Neural progenitor cell (in vitro differentiated cells): ENCODE results near the gene SIM2. TPM values are rescaled to one million over a fixed set of nuclear protein-coding genes. Genes with fewer than 3 reads are reported as not detected.
"Not testable (repeated sequence)": the region's sequence is repeated elsewhere in the genome, so short reads cannot be mapped to it uniquely, and the experiment has no call there.

Experiments
- DNase-seq: peaks from one replicate; pipeline ENCODE4 v3.0.0-alpha.2; 2016; ENCODE audit warnings: low spot score
- H2AFZ ChIP-seq: fragments of 200-600 bp; sonication (generic); replicated peaks from 2 replicates; pipeline ENCODE4 v1.6.1; 2016; ENCODE audit warnings: antibody characterized with exemption
- H3F3A ChIP-seq: fragments of 200-600 bp; sonication (generic); 2 replicates; pipeline ENCODE4 v1.6.1; 2016; ENCODE audit warnings: antibody characterized with exemption, low read depth
- H3K27ac ChIP-seq: fragments of 200-600 bp; sonication (generic); 2 replicates; pipeline ENCODE4 v1.5.1; 2016; ENCODE audit warnings: mild to moderate bottlenecking
- H3K27me3 ChIP-seq: fragments of 200-600 bp; sonication (generic); 2 replicates; pipeline ENCODE4 v1.6.1; 2016; ENCODE audit warnings: mild to moderate bottlenecking, moderate library complexity
- H3K36me3 ChIP-seq: fragments of 200-600 bp; sonication (generic); 2 replicates; pipeline ENCODE4 v1.5.1; 2016
- H3K4me1 ChIP-seq: fragments of 200-600 bp; sonication (generic); 2 replicates; pipeline ENCODE4 v1.6.1; 2016; ENCODE audit warnings: mixed run types
- H3K4me2 ChIP-seq: fragments of 200-600 bp; sonication (generic); 2 replicates; pipeline ENCODE4 v1.6.1; 2016
- H3K4me3 ChIP-seq: fragments of 200-600 bp; sonication (generic); 2 replicates; pipeline ENCODE4 v1.5.1; 2016
- H3K79me2 ChIP-seq: fragments of 200-600 bp; sonication (generic); 2 replicates; pipeline ENCODE4 v1.6.1; 2016; ENCODE audit warnings: low read depth
- H3K9ac ChIP-seq: fragments of 200-600 bp; sonication (generic); 2 replicates; pipeline ENCODE4 v1.6.1; 2016
- H3K9me3 ChIP-seq: fragments of 200-600 bp; sonication (generic); 2 replicates; pipeline ENCODE4 v1.5.1; 2016; ENCODE audit warnings: low read depth
- H4K20me1 ChIP-seq: fragments of 200-600 bp; sonication (generic); 2 replicates; pipeline ENCODE4 v1.6.1; 2016; ENCODE audit warnings: low read depth
- H3K27ac Mint-ChIP-seq: 3 replicates; pipeline ENCODE4 v1.8.0; 2021; ENCODE audit warnings: mixed read lengths
- H3K27me3 Mint-ChIP-seq: 2 replicates; pipeline ENCODE4 v1.8.0; 2022; ENCODE audit warnings: low read depth, mild to moderate bottlenecking, inconsistent platforms, moderate library complexity, mixed read lengths; ENCODE audit not compliant: insufficient read depth
- H3K36me3 Mint-ChIP-seq: 3 replicates; pipeline ENCODE4 v1.8.0; 2021; ENCODE audit warnings: mixed read lengths
- H3K4me1 Mint-ChIP-seq: 3 replicates; pipeline ENCODE4 v1.8.0; 2021; ENCODE audit warnings: mixed read lengths
- H3K4me3 Mint-ChIP-seq: 3 replicates; pipeline ENCODE4 v1.8.0; 2021; ENCODE audit warnings: mild to moderate bottlenecking, moderate library complexity, mixed read lengths
- H3K9me3 Mint-ChIP-seq: 3 replicates; pipeline ENCODE4 v1.8.0; 2020; ENCODE audit warnings: mixed read lengths
- CTCF ChIP-seq: fragments of 200-600 bp; sonication (generic); IDR thresholded peaks from 2 replicates; pipeline ENCODE4 v1.5.1; 2017; ENCODE audit warnings: antibody characterized with exemption, mild to moderate bottlenecking
- EZH2 ChIP-seq: fragments of 200-600 bp; sonication (generic); IDR thresholded peaks from 2 replicates; pipeline ENCODE4 v1.6.1; 2017; ENCODE audit warnings: antibody characterized with exemption, mild to moderate bottlenecking, moderate library complexity
- EZH2phosphoT487 ChIP-seq: fragments of 200-600 bp; sonication (generic); IDR thresholded peaks from 2 replicates; pipeline ENCODE4 v1.6.1; 2017; ENCODE audit warnings: antibody characterized with exemption
- total RNA-seq: library from RNA; depleted of rRNA; stranded (reverse); fragments of >200 nt; gene quantifications from 2 replicates; pipeline ENCODE4 v1.2.3, GENCODE V29; 2015; ENCODE audit warnings: low replicate concordance

Gene SIM2
- total RNA-seq, 1 donor from 2014 or later: not detected

GRCh38 chr21:36656138-36656537 lies 42.8 kb upstream of the SIM2 start:
- Histone ChIP-seq H2AFZ (no peak overlapping the region), H3K4me2 (no peak overlapping the region), H3F3A (no peaks in the 10 kb centered on the region), H3K36me3 (no peaks in the 10 kb centered on the region), H3K79me2 (no peaks in the 10 kb centered on the region), H3K4me3 (no peak overlapping the region), H3K4me1 (no peaks in the 10 kb centered on the region), H3K9me3 (no peaks in the 10 kb centered on the region), H3K27ac (no peak overlapping the region), H3K27me3 (no peaks in the 10 kb centered on the region), H3K9ac (no peak overlapping the region), H4K20me1 (no peaks in the 10 kb centered on the region)
- Mint-ChIP-seq H3K4me1 (no peaks in the 10 kb centered on the region), H3K27ac (no peak overlapping the region), H3K27me3 (no peaks in the 10 kb centered on the region), H3K9me3 (no peaks in the 10 kb centered on the region), H3K36me3 (no peaks in the 10 kb centered on the region), H3K4me3 (no peak overlapping the region)
- no peak for DNase-seq
- no peak for TF ChIP-seq EZH2
- TF ChIP-seq EZH2phosphoT487: no peak
- TF ChIP-seq CTCF: no peak

- H4K20me1 ChIP-seq, H3K4me1 ChIP-seq, H3K36me3 Mint-ChIP-seq, H2AFZ ChIP-seq, H3K79me2 ChIP-seq, H3K36me3 ChIP-seq, H3K9me3 Mint-ChIP-seq, H3K4me1 Mint-ChIP-seq, H3K9me3 ChIP-seq, H3K27ac ChIP-seq, H3K4me2 ChIP-seq, H3K9ac ChIP-seq, DNase-seq, H3F3A ChIP-seq, H3K4me3 Mint-ChIP-seq, H3K27me3 ChIP-seq, H3K27me3 Mint-ChIP-seq, H3K27ac Mint-ChIP-seq, H3K4me3 ChIP-seq: not testable (repeated sequence)
These were observed 41.6 kb upstream of the SIM2 start for GRCh38 chr21:36657290-36657689.

GRCh38 chr21:36657999-36658398 lies 40.9 kb upstream of the SIM2 start:
- H3K79me2 ChIP-seq: no peaks in the 10 kb centered on the region
- H3K27ac ChIP-seq: no peak overlapping the region
- no peak overlapping the region for H3K4me3 ChIP-seq
- peaks cover 6% of the 10 kb centered on the region for H3K4me1 Mint-ChIP-seq
- no peaks in the 10 kb centered on the region for H3K27me3 Mint-ChIP-seq
- TF ChIP-seq CTCF (no peak), EZH2 (no peak), EZH2phosphoT487 (no peak)
- peaks cover 4% of the 10 kb centered on the region for H3F3A ChIP-seq
- H3K9me3 ChIP-seq: no peaks in the 10 kb centered on the region
- no peak overlapping the region for H3K4me2 ChIP-seq
- no peak for DNase-seq
- H3K27ac Mint-ChIP-seq: no peak overlapping the region
- H3K27me3 ChIP-seq: no peaks in the 10 kb centered on the region
- no peak overlapping the region for H3K9ac ChIP-seq
- H3K36me3 Mint-ChIP-seq: no peaks in the 10 kb centered on the region
- H3K36me3 ChIP-seq: no peaks in the 10 kb centered on the region
- H4K20me1 ChIP-seq: no peaks in the 10 kb centered on the region
- no peak overlapping the region for H2AFZ ChIP-seq
- H3K4me1 ChIP-seq: peaks cover 3% of the 10 kb centered on the region
- no peak overlapping the region for H3K4me3 Mint-ChIP-seq
- no peaks in the 10 kb centered on the region for H3K9me3 Mint-ChIP-seq

- Histone ChIP-seq H2AFZ (no peak overlapping the region), H3K4me2 (no peak overlapping the region), H3K27ac (no peak overlapping the region), H3K4me1 (peaks cover 11% of the 10 kb centered on the region), H3K27me3 (no peaks in the 10 kb centered on the region), H3K79me2 (no peaks in the 10 kb centered on the region), H3K9me3 (no peaks in the 10 kb centered on the region), H3K36me3 (no peaks in the 10 kb centered on the region), H3K4me3 (no peak overlapping the region), H4K20me1 (no peaks in the 10 kb centered on the region), H3K9ac (no peak overlapping the region), H3F3A (peaks cover 4% of the 10 kb centered on the region)
- H3K27ac Mint-ChIP-seq: no peak overlapping the region
- peaks cover 15% of the 10 kb centered on the region for H3K4me1 Mint-ChIP-seq
- H3K36me3 Mint-ChIP-seq: no peaks in the 10 kb centered on the region
- TF ChIP-seq CTCF (no peak), EZH2 (no peak), EZH2phosphoT487 (no peak)
- DNase-seq: no peak
- H3K4me3 Mint-ChIP-seq: no peak overlapping the region
- no peaks in the 10 kb centered on the region for H3K9me3 Mint-ChIP-seq
- no peaks in the 10 kb centered on the region for H3K27me3 Mint-ChIP-seq
These were observed 40.0 kb upstream of the SIM2 start for GRCh38 chr21:36658926-36659325.
